DOHH2 (cell line): ENCODE measurements around the gene LRTM1.

Experiments
- CTCF ChIP-seq: fragments of 200-600 bp; sonication (generic); IDR thresholded peaks from one replicate; pipeline ENCODE4 v1.5.1; 2014; ENCODE audit warnings: antibody characterized with exemption, mild to moderate bottlenecking, low read depth, low read length; ENCODE audit not compliant: poor library complexity, severe bottlenecking
- EZH2phosphoT487 ChIP-seq: fragments of 200-600 bp; sonication (generic); IDR thresholded peaks from 2 replicates; pipeline ENCODE4 v1.6.1; 2017; ENCODE audit warnings: borderline replicate concordance, mild to moderate bottlenecking, antibody characterized with exemption, low read length, moderate library complexity, mixed read lengths

GRCh38 chr3:54917174-54917573 lies 10.7 kb downstream of the LRTM1 start:
- no peak for TF ChIP-seq CTCF
- no peak for TF ChIP-seq EZH2phosphoT487
